HG02870 (cell line): ENCODE results near the gene DVL2.
"Not testable (repeated sequence)": the region's sequence is repeated elsewhere in the genome, so short reads cannot be mapped to it uniquely, and the experiment has no call there.

ENCODE experiments used
- ATAC-seq: cut with Tn5 transposase; IDR thresholded peaks from one replicate; pipeline ENCODE4 v1.9.1; 2021; ENCODE audit warnings: mild to moderate bottlenecking, moderate library complexity; ENCODE audit not compliant: unreplicated experiment

The DVL2 gene

DNA sequence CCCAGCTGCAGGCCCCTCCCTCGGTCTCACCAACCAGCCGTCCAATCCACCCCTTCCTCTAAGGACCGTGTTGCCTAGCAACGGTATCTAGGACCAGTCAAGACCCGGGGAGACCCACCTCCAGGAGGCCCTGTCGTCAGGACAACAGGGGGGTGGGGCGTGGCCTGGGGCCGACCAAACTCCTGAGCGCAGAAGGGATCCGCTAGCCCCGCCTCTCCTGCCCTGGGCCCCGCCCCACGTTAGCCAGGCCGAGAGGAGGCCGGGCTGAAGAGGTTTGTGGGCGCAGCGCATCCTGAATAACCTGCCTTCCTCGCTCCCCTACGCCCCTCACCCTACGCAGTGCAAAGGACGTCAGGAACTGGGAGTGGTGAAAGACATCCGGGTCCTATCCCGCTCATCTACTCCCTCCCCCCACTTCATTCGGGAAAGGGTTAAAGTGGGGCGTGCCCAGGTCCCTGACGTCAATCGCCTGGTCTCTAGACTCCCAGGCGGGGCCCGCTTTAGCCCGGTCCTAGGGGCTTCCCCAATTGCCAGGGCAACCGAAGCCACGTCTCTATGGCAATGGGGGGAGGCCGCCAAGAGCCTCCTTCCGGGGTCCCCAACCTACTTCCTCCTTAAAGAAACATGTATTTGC is 29.4 kb downstream of the DVL2 start:
- ATAC-seq: peak; percentile 82

DNA sequence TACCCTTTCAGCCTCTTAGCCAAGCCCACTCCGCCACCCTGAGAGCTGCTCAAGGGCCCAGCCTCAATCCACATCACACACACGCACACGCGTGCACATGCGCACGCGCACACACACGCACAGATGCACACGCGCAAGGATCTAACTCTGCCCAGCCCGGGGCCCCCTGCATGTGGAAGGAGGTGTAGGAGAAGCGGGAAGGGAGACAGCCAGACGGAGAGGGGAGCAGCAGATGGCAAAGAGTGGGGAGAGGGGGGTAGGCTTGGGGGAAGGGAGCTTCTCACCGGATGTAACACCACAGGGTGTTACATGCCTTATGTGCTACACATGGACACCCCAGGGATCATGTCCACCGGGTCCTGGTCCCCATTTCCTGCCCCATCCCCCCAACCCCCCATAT is 30.0 kb downstream of the DVL2 start:
- ATAC-seq: no peak

DNA sequence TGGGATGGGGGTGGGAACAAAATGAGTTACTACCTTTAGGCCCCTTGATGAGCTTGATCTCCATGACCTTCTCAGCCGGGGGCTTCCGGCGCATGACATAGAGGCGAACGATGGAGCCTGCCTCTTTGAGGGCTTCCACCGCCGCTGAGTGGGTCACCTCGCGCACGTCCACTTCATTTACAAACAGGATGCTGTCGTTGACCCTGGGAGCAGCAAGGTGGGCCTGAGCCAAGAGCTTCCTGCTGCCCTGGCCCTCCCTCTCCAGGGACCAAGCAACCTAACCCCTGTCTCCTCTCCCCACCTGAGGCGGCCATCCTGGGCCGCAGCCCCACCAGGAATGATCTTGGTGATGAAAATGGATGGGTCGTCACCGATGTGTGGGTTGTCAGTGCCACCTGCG is 30.9 kb downstream of the DVL2 start:
- no peak for ATAC-seq

DNA sequence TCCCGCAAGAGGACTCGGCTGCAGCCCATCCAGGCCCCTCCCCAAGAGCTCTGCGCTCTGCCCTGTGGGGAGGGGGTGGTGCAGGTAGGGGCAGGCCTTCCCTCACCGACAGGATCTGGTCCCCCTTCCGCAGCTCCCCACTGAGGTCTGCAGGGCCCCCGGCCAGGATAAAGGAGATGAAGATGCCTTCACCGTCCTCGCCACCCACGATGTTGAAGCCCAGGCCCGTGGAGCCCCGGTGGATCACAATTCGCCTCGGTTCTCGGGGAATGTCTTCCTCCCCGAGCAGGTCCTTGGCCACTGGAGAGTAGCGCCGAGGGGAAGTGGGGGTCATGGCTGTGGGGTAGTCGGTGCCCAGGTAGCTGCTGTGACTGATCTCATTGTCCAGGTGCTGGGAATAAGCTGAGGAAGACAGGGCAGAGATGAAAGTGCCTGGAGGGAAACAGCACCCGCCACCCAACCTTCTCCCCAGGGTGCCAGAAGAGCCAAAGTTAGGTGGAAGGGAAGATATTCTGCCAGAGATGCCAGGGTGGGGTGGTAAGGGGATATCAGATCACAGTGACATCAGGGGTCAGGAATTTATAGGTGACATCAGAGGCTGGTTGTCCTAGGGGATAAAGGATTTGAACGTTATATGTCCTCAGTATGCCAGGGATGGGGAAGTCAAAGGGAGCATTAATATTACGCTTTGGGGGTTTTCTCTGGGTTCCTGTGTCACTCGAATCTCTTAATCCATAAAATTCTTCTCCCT is 37.5 kb downstream of the DVL2 start:
- no peak for ATAC-seq

DNA sequence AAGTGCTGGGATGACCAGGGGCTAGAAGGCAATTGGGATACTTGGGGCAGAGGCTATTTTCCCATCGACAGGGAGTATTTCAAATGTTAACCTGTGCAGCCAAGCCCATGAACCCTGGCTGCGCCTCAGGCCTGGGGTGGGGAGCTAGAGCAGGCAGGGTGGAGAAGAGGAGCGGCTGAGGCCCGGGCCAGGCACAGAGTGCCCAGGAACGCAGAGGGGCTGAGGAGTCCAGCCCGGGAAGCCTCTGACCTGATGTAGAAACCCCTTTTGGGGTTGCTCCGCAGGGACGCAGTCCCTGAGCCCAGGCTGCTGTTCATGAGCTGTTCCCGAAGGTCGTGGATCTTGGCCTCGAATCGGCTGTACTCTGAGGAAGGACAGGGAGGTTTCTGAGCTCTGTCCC is 38.3 kb downstream of the DVL2 start:
- no peak for ATAC-seq

DNA sequence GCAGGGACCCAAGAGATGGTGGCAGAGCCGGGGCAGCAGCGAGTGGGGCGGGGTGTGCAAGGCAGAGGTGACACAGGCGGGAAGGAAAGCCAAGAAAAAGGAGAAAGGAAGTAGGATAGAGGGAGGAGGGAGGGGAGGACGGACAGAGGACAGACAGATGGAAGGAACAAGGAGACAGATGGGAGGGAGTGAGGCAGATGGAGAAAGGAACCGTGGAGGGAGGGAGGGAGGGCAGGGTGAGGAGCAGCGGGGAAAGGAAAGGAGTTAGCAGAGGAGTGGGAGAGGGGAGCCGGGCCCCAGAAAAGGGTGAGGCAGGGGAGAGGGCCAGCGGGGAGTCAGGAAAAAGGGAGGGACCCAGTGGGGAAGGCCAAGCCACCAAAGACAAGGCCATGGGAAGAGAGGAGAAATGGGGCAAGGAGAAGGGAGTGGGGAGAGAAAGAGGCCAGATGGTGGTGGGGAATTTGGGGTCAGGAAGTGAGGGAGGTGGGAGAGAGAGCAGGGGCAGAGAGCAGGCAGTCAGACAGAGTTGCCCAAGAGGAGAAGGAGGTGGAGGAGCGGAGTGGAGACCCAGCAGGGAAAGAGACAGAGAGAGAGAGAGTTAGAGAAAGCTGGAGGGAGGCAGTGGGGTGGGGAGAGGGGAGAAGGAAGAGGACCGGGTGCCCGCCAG is 41.9 kb downstream of the DVL2 start:
- ATAC-seq: no peak

DNA sequence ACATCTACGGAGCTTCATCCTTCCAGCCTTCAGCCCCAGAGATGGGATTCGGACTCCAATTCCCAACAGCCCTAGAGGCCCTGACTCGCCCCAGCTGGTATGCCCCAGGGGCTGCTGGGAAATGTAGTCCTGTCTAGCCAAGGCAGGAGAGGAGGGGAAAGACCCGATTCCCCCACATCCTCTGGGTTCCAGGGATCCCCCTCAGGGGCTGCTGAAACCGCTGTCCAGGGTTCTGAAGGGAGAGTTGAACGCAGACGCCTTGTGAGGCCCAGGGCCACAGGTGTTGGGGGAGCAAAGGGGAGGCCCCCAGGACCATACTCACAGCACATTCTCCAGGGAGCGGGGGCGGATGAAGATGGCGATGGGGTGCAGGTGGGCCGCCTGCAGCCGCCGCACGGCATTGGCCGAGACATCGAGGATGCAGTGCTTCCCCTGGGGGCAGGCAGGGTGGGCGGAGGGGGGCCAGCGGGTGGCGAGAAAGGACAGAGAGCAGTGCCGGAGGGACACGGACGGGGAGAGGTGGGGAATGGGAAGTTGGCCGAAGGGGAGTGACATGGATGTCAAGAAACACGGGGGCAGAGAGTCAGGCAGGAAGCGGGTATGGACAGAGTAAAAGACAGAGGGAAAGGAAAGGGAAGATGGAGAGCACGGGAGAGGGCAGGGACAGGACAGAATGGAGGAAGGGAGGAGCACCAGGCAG is 42.6 kb downstream of the DVL2 start:
- ATAC-seq: no peak

DNA sequence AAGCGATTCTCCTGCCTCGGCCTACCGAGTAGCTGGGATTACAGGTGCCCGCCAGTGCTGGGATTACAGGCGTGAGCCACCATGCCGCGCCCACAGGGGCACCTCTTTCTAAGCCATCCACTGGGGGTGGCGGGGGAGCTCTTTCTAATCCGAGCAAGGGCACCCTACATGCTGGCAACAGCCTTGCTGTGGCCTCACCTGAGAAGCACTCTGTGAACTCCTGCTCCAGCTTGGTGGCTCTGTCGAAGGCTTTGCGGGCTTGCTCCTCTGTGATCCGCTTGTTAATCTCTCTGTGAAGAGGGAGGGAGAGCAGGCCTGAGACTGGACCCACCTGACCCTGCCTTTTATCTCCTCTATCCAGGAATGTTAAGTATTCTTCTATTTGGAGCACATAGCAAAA is 43.2 kb downstream of the DVL2 start:
- ATAC-seq: no peak

DNA sequence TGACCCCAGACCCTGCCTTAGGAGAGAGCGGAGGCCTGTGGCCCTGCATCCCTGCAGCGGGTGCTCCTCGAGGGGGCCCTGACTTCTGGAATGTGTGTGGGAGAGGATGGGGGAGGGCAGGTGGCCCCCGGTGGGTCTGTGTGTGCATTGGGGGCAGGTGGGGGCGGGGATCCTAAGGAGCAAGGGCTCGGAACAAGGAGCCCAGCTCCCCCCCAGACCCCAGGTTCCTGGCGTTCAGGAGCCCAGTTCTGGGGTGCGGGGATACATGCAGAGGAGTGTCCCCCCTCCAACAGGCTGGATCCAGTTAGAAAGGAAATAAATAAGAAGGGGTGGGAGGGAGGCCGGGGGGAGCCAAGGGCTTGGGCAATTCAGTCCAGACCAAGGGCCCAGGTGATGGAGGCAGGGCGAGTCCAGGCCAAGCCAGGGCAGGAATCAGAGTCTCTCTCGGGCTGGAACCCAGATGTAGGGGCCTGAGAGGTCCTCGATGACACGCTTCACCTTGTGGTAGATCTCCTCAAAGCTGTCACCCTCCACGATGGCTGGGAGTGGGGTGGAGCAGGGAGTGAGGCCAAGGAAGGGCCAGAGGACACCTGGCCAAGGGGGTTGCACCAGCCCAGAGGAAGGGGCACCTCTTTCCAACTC is 43.9 kb downstream of the DVL2 start:
- no peak for ATAC-seq

DNA sequence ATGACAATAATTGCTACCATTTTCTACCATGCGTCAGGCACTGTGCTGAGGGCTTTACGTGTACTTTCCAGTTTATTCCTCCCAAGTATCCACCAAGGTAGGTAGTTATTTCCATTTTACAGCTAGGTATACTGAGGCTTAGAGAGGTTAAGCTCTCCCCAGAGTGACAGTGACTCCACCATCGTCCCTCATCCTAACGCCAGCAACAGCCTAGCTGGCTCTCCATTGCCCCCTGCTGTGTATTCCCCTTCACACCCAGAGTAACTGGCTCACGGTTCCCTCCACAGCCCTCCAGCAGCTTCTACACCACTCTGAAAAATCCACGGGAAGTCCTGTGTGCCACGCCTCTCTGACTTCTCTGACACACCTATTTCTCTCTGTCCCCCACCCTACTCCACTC is 48.1 kb downstream of the DVL2 start:
- ATAC-seq: no peak

DNA sequence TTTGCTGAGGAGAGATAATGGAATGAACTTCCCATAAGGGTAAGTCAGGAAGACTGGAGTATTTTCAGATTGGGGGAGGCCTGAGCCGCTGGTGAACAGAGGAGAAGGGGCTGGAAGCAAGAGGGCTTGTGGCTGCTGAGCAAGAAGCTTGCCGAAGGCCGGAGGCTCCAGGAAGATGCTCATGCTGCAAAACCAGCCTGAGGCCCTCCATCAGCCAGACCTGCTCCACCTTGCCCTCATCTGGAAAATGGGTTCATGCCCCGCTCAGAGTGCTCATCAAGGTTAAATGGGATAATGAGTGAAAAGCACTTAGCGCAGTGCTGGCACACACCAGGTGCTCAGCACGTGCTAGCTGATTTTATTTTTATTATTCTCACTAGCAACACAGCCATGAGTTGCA is 49.7 kb downstream of the DVL2 start:
- no peak for ATAC-seq

DNA sequence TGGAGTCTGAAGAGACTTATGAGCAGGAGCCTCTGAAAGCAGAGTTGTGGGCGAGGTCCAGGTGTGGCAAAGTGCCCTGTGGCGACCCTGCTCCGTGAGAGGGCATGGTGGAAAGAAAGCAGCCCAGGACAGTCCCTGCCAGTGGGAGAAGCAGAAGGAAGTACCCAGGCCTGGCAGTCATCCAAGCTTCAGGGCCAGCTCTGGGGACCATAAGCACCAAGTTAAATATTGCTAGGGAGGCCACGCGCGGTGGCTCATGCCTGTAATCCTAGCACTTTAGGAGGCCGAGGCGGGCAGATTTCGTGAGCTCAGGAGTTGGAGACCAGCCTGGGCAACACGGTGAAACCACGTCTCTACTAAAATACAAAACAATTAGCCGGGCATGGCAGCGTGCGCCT is 50.2 kb downstream of the DVL2 start:
- no peak for ATAC-seq

DNA sequence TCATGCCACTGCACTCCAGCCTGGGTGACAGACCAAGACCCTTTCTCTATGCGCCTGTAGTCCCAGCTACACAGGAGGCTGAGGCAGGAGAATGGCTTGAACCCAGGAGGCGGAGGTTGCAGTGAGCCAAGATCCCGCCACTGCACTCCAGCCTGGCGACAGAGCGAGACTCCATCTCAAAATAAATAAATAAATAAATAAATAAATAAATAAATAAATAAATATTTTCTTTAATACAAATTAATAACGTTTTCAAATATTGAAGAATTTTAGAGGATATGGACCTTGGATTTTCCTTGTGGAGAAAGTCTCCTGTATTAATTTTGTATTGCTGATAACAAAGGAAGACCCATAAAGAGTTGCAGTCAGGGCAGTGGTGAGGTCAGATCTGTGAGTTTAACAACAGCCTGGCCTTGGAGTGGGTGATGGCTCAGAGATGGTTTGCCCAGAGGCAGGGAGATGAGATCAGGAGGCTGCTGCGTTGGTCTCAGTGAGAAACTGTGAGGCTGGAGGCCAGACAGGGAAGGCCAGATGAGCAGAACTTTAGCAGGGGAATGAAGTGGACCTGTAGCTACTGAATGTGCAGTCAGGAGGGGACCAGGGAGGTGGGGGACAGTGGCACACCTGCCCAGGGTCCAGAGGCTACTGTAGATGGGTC is 50.8 kb downstream of the DVL2 start:
- no peak for ATAC-seq

DNA sequence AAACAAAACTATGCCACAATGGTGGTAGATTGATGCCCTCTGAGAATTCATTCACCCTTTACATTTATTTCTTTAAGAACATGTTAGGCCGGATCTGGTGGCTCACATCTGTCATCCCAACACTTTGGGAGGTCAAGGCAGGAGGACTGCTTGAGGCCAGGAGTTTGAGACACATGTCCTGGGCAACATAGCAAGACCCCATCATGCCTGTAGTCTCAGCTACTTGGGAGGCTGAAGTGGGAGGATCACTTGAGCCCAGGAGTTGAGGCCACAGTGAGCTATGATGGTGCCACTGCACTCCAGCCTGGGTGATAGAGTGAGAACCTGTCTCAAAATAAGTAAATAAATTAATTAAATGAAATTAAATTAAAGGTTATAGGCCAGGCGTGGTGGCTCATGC is 52.2 kb downstream of the DVL2 start:
- not testable (repeated sequence) for ATAC-seq

DNA sequence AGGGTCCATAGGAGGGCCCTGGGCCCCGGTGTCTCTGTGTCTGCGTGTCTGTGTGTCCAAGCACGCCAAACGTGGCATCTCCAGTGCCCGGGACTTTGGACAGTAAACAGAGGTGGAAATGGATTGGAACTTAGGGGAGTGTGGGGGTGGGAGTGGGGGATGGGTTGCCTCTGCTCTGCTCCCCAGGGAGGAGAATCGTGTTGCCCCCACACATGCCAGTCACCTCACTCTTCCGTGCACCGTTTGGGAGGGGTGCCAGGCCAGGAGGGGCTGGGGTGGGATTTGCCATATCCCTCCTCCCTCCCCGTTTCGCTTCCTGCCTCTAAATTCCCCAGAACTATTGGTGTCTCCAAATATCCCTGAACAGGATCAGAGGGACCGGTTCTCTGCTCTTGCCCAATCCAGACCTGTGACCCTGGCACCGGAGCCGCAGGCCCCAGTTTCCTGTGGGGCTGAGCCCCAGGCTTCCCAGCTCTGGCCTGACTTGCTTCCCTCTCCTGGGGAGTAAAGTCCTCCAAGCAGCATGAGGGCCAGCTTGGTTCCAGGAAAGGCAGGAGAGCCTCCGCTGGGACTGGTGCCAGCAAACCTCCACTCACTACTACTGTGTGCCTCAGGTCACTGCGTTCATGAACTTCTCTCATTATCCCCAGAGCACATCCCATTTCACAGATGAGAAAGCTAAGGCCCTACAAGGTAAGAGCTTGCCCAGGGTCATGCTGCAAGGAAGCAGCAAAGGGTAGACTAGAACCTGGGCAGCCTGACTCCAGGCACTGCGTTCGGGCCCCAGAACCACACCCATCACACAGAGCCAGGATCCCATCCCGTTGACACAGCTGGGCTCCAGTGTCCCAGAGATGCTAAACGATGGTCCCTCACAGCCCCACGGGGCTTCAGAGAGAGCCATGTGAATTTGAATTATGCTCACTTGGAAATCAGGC is 54.7 kb downstream of the DVL2 start, which contains the start of gene ASGR1:
TSS of gene ASGR1 (minus strand) at position 54 of the 938 bp plus-strand sequence. CDS start 807 bp downstream, outside the sequence.
- ATAC-seq: no peak

DNA sequence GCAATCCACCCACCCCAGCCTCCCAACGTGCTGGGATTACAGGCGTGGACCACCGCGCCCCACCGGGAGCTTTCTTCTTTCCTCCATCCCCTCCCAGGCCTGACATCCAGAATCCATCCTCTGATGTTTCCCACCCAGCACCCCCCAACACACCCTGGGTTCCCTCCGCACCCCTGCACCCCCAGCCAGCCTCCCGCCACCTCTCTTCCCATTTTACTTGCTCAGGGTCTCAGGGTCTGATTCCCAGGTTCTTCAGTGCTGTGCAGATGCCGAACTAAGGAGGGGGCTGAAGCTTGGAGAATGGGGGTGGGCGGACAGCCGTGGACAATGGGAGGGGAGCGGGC is 55.4 kb downstream of the DVL2 start:
- no peak for ATAC-seq

DNA sequence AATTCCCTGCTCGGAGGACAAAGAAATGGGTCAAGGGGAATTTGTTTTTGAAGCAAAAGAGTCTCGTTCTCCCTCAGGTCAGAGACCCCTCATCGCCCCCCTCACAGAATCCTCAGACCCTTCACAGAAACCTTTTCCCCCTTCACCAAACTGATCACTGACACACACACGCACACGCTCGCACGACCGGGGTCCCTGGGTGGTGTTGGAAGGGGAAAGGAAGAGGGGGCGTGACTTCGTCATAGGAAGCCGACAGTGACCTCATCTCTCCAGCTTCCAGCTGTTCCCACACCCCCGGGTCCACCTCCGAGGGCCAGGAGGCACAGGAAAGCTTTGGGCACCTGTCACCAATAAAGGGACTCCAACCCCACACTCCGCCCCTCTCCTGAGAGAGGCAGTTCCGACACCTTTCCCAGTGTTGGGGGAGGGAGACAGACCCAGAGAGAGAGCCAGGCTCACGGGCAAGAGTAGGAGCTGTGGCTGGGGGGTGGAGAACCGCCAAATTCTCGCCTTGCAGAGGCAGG is 56.3 kb downstream of the DVL2 start:
- no peak for ATAC-seq

DNA sequence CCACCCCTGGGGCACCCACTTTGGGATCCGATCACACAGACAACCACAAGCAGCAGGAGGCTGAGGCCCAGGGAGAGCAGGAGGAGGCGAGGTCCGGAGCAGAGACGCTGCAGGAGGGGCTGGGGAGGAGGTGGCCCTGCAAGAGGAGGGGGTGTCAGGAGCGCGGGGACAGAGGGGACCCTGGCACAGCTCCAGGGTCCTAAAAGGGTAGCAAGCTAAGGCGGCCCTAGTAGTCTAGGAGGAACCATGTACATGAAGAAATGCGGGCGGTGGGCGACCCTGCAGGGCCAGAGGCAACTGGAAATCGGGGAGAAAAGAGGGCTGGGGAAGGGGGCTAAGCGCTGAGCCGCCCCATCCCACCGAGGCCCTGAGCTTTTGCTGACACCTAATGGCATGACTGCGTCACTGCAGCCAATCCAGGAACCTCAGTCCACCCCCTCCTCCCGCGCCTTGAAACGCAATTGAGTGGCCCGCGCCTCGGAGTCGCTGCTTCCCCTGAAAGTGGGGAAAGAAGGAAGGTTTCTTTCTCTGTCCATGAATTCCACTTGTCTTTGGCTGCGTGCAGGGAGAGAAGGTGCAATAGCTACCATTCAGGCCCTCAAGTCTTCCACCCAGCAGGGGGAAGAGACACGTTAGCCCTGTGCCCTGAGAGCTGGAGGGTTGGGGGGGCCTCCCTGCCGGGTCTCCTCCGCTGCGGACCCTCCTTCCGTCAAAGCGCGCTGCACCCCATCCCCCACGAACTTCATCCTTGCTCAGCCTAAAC is 56.9 kb downstream of the DVL2 start:
- ATAC-seq: no peak

DNA sequence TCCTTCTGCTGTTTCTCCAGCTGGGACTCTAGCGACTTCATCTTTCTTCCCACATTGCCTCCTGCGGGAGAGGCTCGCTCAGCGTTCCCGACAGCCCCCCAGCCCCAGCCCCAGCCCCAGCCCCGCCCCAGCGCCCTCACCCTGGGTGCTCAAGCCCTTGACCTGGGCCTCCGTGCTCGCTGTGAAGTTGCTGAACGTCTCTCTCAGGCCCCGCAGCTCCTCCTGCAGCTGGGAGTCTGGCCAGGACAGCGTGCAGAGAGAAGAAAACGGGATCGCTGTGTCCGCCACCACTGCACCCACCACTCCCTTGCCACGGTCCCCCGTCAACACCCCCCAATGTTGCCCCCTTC is 57.5 kb downstream of the DVL2 start:
- no peak for ATAC-seq
